Measurements from ENCODE around the gene EPB41L4B.
"Not testable (repeated sequence)": the region's sequence is repeated elsewhere in the genome, so short reads cannot be mapped to it uniquely, and the experiment has no call there.

EPB41L4B gene

GRCh38 chr9:109320742-109321448 lies at the start of gene EPB41L4B:
Gene EPB41L4B (minus strand): TSS chr9:109321059. CDS start chr9:109320446, 613 bp downstream.
- DNase-seq (ENCODE audit: low read depth) = no peak

- DNase-seq (ENCODE audit: low read depth) = no peak
These were observed 48.4 kb upstream of the EPB41L4B start for GRCh38 chr9:109369285-109369684.

GRCh38 chr9:109360771-109361170 lies 39.9 kb upstream of the EPB41L4B start:
- DNase-seq (ENCODE audit: low read depth) = no peak

- not testable (repeated sequence) for DNase-seq (ENCODE audit: low read depth)
These were observed 38.2 kb upstream of the EPB41L4B start for GRCh38 chr9:109358968-109359603.

GRCh38 chr9:109355564-109356297 lies 34.9 kb upstream of the EPB41L4B start:
- DNase-seq (ENCODE audit: low read depth) = no peak

GRCh38 chr9:109354190-109354589 lies 33.3 kb upstream of the EPB41L4B start:
- no peak for DNase-seq (ENCODE audit: low read depth)

GRCh38 chr9:109351032-109351431 lies 30.2 kb upstream of the EPB41L4B start:
- no peak for DNase-seq (ENCODE audit: low read depth)

- peak; percentile 95 for DNase-seq (ENCODE audit: low read depth)
These were observed 28.6 kb upstream of the EPB41L4B start for GRCh38 chr9:109349421-109349846.

GRCh38 chr9:109346904-109347303 lies 26.0 kb upstream of the EPB41L4B start:
- no peak for DNase-seq (ENCODE audit: low read depth)

- no peak for DNase-seq (ENCODE audit: low read depth)
These were observed 24.0 kb upstream of the EPB41L4B start for GRCh38 chr9:109344866-109345265.

- DNase-seq (ENCODE audit: low read depth) = no peak
These were observed 22.0 kb upstream of the EPB41L4B start for GRCh38 chr9:109342878-109343277.

- no peak for DNase-seq (ENCODE audit: low read depth)
These were observed 20.7 kb upstream of the EPB41L4B start for GRCh38 chr9:109341561-109341960.

- not testable (repeated sequence) for DNase-seq (ENCODE audit: low read depth)
These were observed 20.1 kb upstream of the EPB41L4B start for GRCh38 chr9:109340979-109341378.

GRCh38 chr9:109336409-109336808 lies 15.6 kb upstream of the EPB41L4B start:
- DNase-seq (ENCODE audit: low read depth) = no peak

GRCh38 chr9:109335929-109336328 lies 15.1 kb upstream of the EPB41L4B start:
- no peak for DNase-seq (ENCODE audit: low read depth)

- no peak for DNase-seq (ENCODE audit: low read depth)
These were observed 14.3 kb upstream of the EPB41L4B start for GRCh38 chr9:109335121-109335520.

GRCh38 chr9:109331353-109331752 lies 10.5 kb upstream of the EPB41L4B start:
- no peak for DNase-seq (ENCODE audit: low read depth)

- DNase-seq (ENCODE audit: low read depth) = no peak
These were observed 8.9 kb upstream of the EPB41L4B start for GRCh38 chr9:109329638-109330258.

- DNase-seq (ENCODE audit: low read depth) = no peak
These were observed 8.2 kb upstream of the EPB41L4B start for GRCh38 chr9:109328978-109329637.

GRCh38 chr9:109325089-109325488 lies 4.2 kb upstream of the EPB41L4B start:
- no peak for DNase-seq (ENCODE audit: low read depth)

GRCh38 chr9:109323771-109324170 lies 2.9 kb upstream of the EPB41L4B start:
- DNase-seq (ENCODE audit: low read depth) = no peak

GRCh38 chr9:109321727-109322126 lies 868 bp upstream of the EPB41L4B start:
- no peak for DNase-seq (ENCODE audit: low read depth)

Data from GM04503 (cell line).